Hepatocyte (in vitro differentiated cells): ENCODE measurements around the gene SLC2A11. TPM values are rescaled to one million over a fixed set of nuclear protein-coding genes. Genes with fewer than 3 reads are reported as not detected.
A peak's percentile ranks its signal among the peaks of the same experiment; 100 is the strongest.

ENCODE experiments used
- DNase-seq: peaks from one replicate; pipeline ENCODE4 v3.0.0-alpha.2; 2016; ENCODE audit warnings: low spot score
- H2AFZ ChIP-seq: fragments of 200-600 bp; sonication (generic); 2 replicates; pipeline ENCODE4 v1.6.0; 2016; ENCODE audit warnings: antibody characterized with exemption, mild to moderate bottlenecking
- H3K27ac ChIP-seq: fragments of 200-600 bp; sonication (generic); 2 replicates; pipeline ENCODE4 v1.5.1; 2016; ENCODE audit warnings: mild to moderate bottlenecking
- H3K27me3 ChIP-seq: fragments of 200-600 bp; sonication (generic); 2 replicates; pipeline ENCODE4 v1.6.1; 2016
- H3K36me3 ChIP-seq: fragments of 200-600 bp; sonication (generic); replicated peaks from 2 replicates; pipeline ENCODE4 v1.5.1; 2016; ENCODE audit warnings: low read depth; ENCODE audit not compliant: insufficient read depth
- H3K4me1 ChIP-seq: fragments of 200-600 bp; sonication (generic); 2 replicates; pipeline ENCODE4 v1.5.1; 2016; ENCODE audit warnings: mild to moderate bottlenecking, moderate library complexity; ENCODE audit not compliant: insufficient read depth
- H3K4me2 ChIP-seq: fragments of 200-600 bp; sonication (generic); 2 replicates; pipeline ENCODE4 v1.6.0; 2016
- H3K4me3 ChIP-seq: fragments of 200-600 bp; sonication (generic); 2 replicates; pipeline ENCODE4 v1.5.1; 2016; ENCODE audit warnings: mild to moderate bottlenecking
- H3K79me2 ChIP-seq: fragments of 200-600 bp; sonication (generic); 2 replicates; pipeline ENCODE4 v1.6.0; 2017; ENCODE audit warnings: mild to moderate bottlenecking
- H3K9me2 ChIP-seq: fragments of 200-600 bp; sonication (generic); replicated peaks from 2 replicates; pipeline ENCODE4 v1.6.0; 2017; ENCODE audit warnings: mild to moderate bottlenecking; ENCODE audit not compliant: insufficient read depth
- H3K9me3 ChIP-seq: fragments of 200-600 bp; sonication (generic); 2 replicates; pipeline ENCODE4 v1.5.1; 2016; ENCODE audit warnings: low read depth, mild to moderate bottlenecking
- H4K20me1 ChIP-seq: fragments of 200-600 bp; sonication (generic); 2 replicates; pipeline ENCODE4 v1.6.0; 2016; ENCODE audit warnings: mild to moderate bottlenecking; ENCODE audit not compliant: insufficient read depth, poor library complexity, severe bottlenecking
- CTCF ChIP-seq: fragments of 200-600 bp; sonication (generic); IDR thresholded peaks from 2 replicates; pipeline ENCODE4 v1.5.1; 2016; ENCODE audit warnings: antibody characterized with exemption, mild to moderate bottlenecking; ENCODE audit not compliant: poor library complexity
- EZH2 ChIP-seq: fragments of 200-600 bp; sonication (generic); IDR thresholded peaks from 2 replicates; pipeline ENCODE4 v1.6.1; 2016; ENCODE audit warnings: antibody characterized with exemption, mild to moderate bottlenecking, borderline replicate concordance
- EZH2phosphoT487 ChIP-seq: fragments of 200-600 bp; sonication (generic); IDR thresholded peaks from one replicate; pipeline ENCODE4 v1.6.1; 2018; ENCODE audit warnings: antibody characterized with exemption, mild to moderate bottlenecking, low read depth, moderate library complexity; ENCODE audit not compliant: unreplicated experiment, severe bottlenecking
- whole genome bisulfite sequencing: methylation state at CpG from one replicate; pipeline ENCODE4 v1.1.6; 2016; ENCODE audit warnings: low lambda C conversion rate; ENCODE audit errors: missing lambda C conversion rate; 5-methylcytosine and 5-hydroxymethylcytosine counted together
- polyA plus RNA-seq: library from polyadenylated mRNA; unstranded; fragments of >200 nt; fragmentation: Nextera tagmentation; extraction: Ambion mirVana; gene quantifications from 2 replicates; pipeline ENCODE4 v1.2.1, GENCODE V29; 2016
- total RNA-seq: library from RNA; depleted of rRNA; stranded (reverse); fragments of >200 nt; gene quantifications from 2 replicates; pipeline ENCODE4 v1.2.3, GENCODE V29; 2014

Gene SLC2A11
- total and polyA plus RNA-seq, 2 experiments from 2014 or later = 15.0 TPM

GRCh38 chr22:23847991-23848864 lies 9.4 kb upstream of the SLC2A11 start:
- Histone ChIP-seq H3K79me2 (no peaks in the 10 kb centered on the region), H3K4me3 (no peak overlapping the region), H3K9me3 (no peaks in the 10 kb centered on the region), H3K9me2 (no peaks in the 10 kb centered on the region), H3K4me1 (peaks cover 19% of the 10 kb centered on the region), H3K27me3 (no peaks in the 10 kb centered on the region), H3K36me3 (no peaks in the 10 kb centered on the region), H3K27ac (peak overlapping the region; percentile 37), H3K4me2 (no peak overlapping the region), H2AFZ (no peak overlapping the region), H4K20me1 (no peaks in the 10 kb centered on the region)
- WGBS = 62% methylated on average over 24 of the region's 24 CpGs
- TF ChIP-seq EZH2 (no peak), EZH2phosphoT487 (no peak), CTCF (no peak)
- no peak for DNase-seq

DNA sequence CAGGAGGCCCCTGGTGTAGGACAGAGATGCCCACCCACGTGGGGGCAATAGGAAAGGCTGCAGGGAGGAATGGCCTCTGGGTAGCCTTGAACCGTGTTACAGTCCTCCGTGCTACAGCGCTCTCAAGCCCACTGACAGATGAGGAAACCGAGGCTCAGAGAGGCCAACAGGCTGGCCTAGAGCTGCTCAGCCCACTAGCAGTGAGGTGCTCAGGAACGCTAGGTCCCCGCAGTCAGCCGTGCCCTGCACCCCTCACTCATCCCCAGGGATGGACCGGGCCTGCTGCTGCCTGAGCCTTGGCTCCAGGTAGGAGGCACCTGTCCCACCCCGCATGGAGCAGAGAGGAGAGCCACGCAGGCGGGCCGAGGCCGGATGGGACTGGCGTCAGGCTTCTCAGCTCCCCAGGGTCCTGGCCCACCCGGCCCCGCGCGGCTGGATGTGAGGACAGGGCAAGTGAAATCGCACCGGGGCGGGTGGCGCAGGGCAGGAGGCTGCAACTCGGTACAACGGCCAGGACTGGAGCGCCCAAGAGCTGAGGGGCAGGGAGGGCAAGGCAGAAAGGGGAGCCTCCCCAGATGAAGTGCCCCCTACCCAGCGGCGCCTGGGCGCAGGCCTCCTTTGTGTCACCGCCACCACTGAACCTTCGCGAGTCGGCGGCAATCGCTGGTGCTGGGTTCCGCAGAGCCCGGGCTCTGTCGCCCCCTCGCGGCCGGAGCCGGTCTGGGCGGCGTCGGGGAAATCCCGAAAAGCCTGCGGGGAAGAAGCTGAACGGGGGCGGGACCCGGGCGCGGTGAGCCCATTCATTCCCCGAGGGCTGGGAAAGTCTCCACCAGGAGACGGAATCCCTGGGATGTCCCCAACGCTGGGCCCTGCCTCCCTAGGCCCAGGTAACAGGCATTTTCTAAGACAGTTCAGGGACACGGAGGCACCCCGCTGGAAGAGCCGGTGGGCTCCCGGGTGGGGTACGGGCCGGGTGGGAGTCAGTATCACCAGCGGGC lies 8.4 kb upstream of the SLC2A11 start:
- peak overlapping the region; percentile 79 for H3K4me2 ChIP-seq
- H3K4me1 ChIP-seq = peaks cover 19% of the 10 kb centered on the region
- peak; percentile 90 for DNase-seq
- peak overlapping the region; percentile 51 for H2AFZ ChIP-seq
- peak; percentile 99 for TF ChIP-seq CTCF
- no peak for TF ChIP-seq EZH2
- H3K4me3 ChIP-seq = no peak overlapping the region
- 36% methylated on average over 61 of the region's 62 CpGs for WGBS
- no peaks in the 10 kb centered on the region for H4K20me1 ChIP-seq
- H3K27ac ChIP-seq = no peak overlapping the region
- H3K9me2 ChIP-seq = no peaks in the 10 kb centered on the region
- H3K9me3 ChIP-seq = no peaks in the 10 kb centered on the region
- H3K27me3 ChIP-seq = no peaks in the 10 kb centered on the region
- no peaks in the 10 kb centered on the region for H3K79me2 ChIP-seq
- H3K36me3 ChIP-seq = no peaks in the 10 kb centered on the region

DNA sequence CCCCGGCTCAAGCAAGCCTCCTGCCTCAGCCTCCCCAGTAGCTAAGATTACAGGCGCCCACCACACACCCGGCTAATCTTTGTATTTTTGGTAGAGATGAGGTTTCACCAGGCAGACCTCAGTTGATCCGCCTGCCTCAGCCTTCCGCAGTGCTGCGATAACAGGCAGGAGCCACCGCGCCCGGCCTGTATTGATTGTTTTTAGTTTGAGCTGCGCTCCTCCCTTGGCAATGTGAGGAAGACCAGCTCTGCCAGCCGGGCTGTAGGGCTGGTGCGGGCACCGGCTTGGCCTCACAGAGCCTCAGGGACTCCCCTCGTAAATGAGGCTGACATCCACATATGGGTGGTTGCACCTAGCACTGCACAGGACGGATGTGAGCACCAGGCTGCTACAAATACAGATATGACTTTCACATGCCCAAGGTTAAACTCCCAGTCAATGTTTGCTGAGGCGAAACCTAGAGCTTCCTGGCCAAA lies 7.5 kb upstream of the SLC2A11 start:
- no peak for DNase-seq
- H3K27ac ChIP-seq = no peak overlapping the region
- H4K20me1 ChIP-seq = no peaks in the 10 kb centered on the region
- H3K79me2 ChIP-seq = no peaks in the 10 kb centered on the region
- H3K36me3 ChIP-seq = no peaks in the 10 kb centered on the region
- peak overlapping the region; percentile 79 for H3K4me2 ChIP-seq
- no peaks in the 10 kb centered on the region for H3K27me3 ChIP-seq
- 89% methylated on average over 15 of the region's 16 CpGs for WGBS
- H3K9me2 ChIP-seq = no peaks in the 10 kb centered on the region
- H2AFZ ChIP-seq = no peak overlapping the region
- no peak overlapping the region for H3K4me3 ChIP-seq
- no peaks in the 10 kb centered on the region for H3K9me3 ChIP-seq
- H3K4me1 ChIP-seq = peaks cover 19% of the 10 kb centered on the region
- TF ChIP-seq CTCF = no peak
- no peak for TF ChIP-seq EZH2phosphoT487
